ENCODE results near the gene COPG1. TPM values are rescaled to one million over a fixed set of nuclear protein-coding genes. Genes with fewer than 3 reads are reported as not detected.

Gene COPG1
- polyA plus RNA-seq (2013, experiment 1 of 2) = 116 TPM
- polyA plus RNA-seq (2013, experiment 2 of 2) = 110 TPM

GRCh38 chr3:129249284-129250065 lies at the start of gene COPG1:
TSS of gene COPG1 (plus strand) at chr3:129249606. CDS start at chr3:129249710, 104 bp downstream.
- Histone ChIP-seq H3K27me3 (ENCODE audit: control insufficient read depth in 1 of 2, insufficient read depth in 1 of 2, low read length in 2 of 2) (no peaks in the 10 kb centered on the region), H2BK5ac (ENCODE audit: low read depth, low read length, poor library complexity, severe bottlenecking) (peak within 1 kb of the TSS; percentile 79), H3K27ac (ENCODE audit: low read length, poor library complexity, severe bottlenecking) (peak within 1 kb of the TSS; percentile 71), H3K4me3 (ENCODE audit: insufficient read depth in 1 of 2, low read depth in 1 of 2, low read length in 2 of 2) (peak within 1 kb of the TSS; percentile 72 to 98), H3K79me1 (replicated peaks; ENCODE audit: low read length, poor library complexity, severe bottlenecking) (peaks cover 25% of the 10 kb centered on the region), H3K4ac (ENCODE audit: low read depth in 1 of 2, low read length in 2 of 2) (peak within 1 kb of the TSS; percentile 96 to 97), H4K91ac (ENCODE audit: low read length) (peak within 1 kb of the TSS; percentile 98), H3K4me2 (ENCODE audit: low read length, poor library complexity, severe bottlenecking) (peak within 1 kb of the TSS; percentile 80), H3K23ac (ENCODE audit: low read length in 2 of 2) (peak within 1 kb of the TSS; percentile 8 to 73), H3K18ac (ENCODE audit: low read depth in 1 of 2, low read length in 2 of 2) (peak within 1 kb of the TSS; percentile 94 to 99), H2BK15ac (ENCODE audit: low read depth, poor library complexity, severe bottlenecking) (no peak within 1 kb of the TSS), H3K4me1 (ENCODE audit: control insufficient read depth, insufficient read depth, low read depth, low read length) (peaks cover 19% of the 10 kb centered on the region), H2AFZ (ENCODE audit: low read depth, low read length) (peak within 1 kb of the TSS; percentile 48), H3K14ac (ENCODE audit: low read length in 2 of 2) (peak within 1 kb of the TSS in 1 of 2 experiments; percentile 99), H2BK12ac (ENCODE audit: low read length in 2 of 2) (peak within 1 kb of the TSS; percentile 57 to 72), H2BK120ac (ENCODE audit: low read depth, low read length) (peak within 1 kb of the TSS; percentile 80), H3K36me3 (ENCODE audit: control insufficient read depth in 1 of 2, insufficient read depth in 2 of 2, low read depth in 1 of 2, low read length in 2 of 2) (peaks cover 24 to 25% of the 10 kb centered on the region in 2 experiments), H3K9me3 (ENCODE audit: control insufficient read depth, low read length) (no peaks in the 10 kb centered on the region), H3K9ac (ENCODE audit: low read length) (peak within 1 kb of the TSS; percentile 99), H4K8ac (ENCODE audit: low read length) (peak within 1 kb of the TSS; percentile 99), H2AK5ac (ENCODE audit: low read length, severe bottlenecking) (peak within 1 kb of the TSS; percentile 50)
- WGBS = under 1% methylated on average over 45 of the region's 48 CpGs
- DNase-seq = peak; percentile 92

- no peak overlapping the region for H3K4me3 ChIP-seq (ENCODE audit: insufficient read depth in 1 of 2, low read depth in 1 of 2, low read length in 2 of 2)
- H2AFZ ChIP-seq (ENCODE audit: low read depth, low read length) = no peak overlapping the region
- H2BK120ac ChIP-seq (ENCODE audit: low read depth, low read length) = no peak overlapping the region
- no peaks in the 10 kb centered on the region for H3K79me1 ChIP-seq (replicated peaks; ENCODE audit: low read length, poor library complexity, severe bottlenecking)
- H2BK5ac ChIP-seq (ENCODE audit: low read depth, low read length, poor library complexity, severe bottlenecking) = no peak overlapping the region
- no peak overlapping the region for H3K18ac ChIP-seq (ENCODE audit: low read depth in 1 of 2, low read length in 2 of 2)
- no peak overlapping the region for H3K9ac ChIP-seq (ENCODE audit: low read length)
- H3K27me3 ChIP-seq (ENCODE audit: control insufficient read depth in 1 of 2, insufficient read depth in 1 of 2, low read length in 2 of 2) = no peaks in the 10 kb centered on the region
- no peak overlapping the region for H3K14ac ChIP-seq (ENCODE audit: low read length in 2 of 2)
- no peak overlapping the region for H2AK5ac ChIP-seq (ENCODE audit: low read length, severe bottlenecking)
- H3K4me2 ChIP-seq (ENCODE audit: low read length, poor library complexity, severe bottlenecking) = no peak overlapping the region
- no peak overlapping the region for H2BK12ac ChIP-seq (ENCODE audit: low read length in 2 of 2)
- H3K4me1 ChIP-seq (ENCODE audit: control insufficient read depth, insufficient read depth, low read depth, low read length) = no peaks in the 10 kb centered on the region
- no peak overlapping the region for H2BK15ac ChIP-seq (ENCODE audit: low read depth, poor library complexity, severe bottlenecking)
- H3K9me3 ChIP-seq (ENCODE audit: control insufficient read depth, low read length) = no peaks in the 10 kb centered on the region
- DNase-seq = no peak
- no CpG with 5 or more reads among the region's 2 CpGs for WGBS
- H4K8ac ChIP-seq (ENCODE audit: low read length) = no peak overlapping the region
- H3K4ac ChIP-seq (ENCODE audit: low read depth in 1 of 2, low read length in 2 of 2) = no peak overlapping the region
- no peaks in the 10 kb centered on the region for H3K36me3 ChIP-seq (ENCODE audit: control insufficient read depth in 1 of 2, insufficient read depth in 2 of 2, low read depth in 1 of 2, low read length in 2 of 2)
- no peak overlapping the region for H3K23ac ChIP-seq (ENCODE audit: low read length in 2 of 2)
- no peak overlapping the region for H4K91ac ChIP-seq (ENCODE audit: low read length)
- H3K27ac ChIP-seq (ENCODE audit: low read length, poor library complexity, severe bottlenecking) = no peak overlapping the region
Measured at GRCh38 chr3:129204473-129204872, 44.9 kb upstream of the COPG1 start.

GRCh38 chr3:129205109-129205832 lies 44.1 kb upstream of the COPG1 start:
- Histone ChIP-seq H3K36me3 (ENCODE audit: control insufficient read depth in 1 of 2, insufficient read depth in 2 of 2, low read depth in 1 of 2, low read length in 2 of 2) (no peaks in the 10 kb centered on the region), H3K27me3 (ENCODE audit: control insufficient read depth in 1 of 2, insufficient read depth in 1 of 2, low read length in 2 of 2) (no peaks in the 10 kb centered on the region), H3K27ac (ENCODE audit: low read length, poor library complexity, severe bottlenecking) (no peak overlapping the region), H3K4me2 (ENCODE audit: low read length, poor library complexity, severe bottlenecking) (no peak overlapping the region), H3K9ac (ENCODE audit: low read length) (no peak overlapping the region), H2AFZ (ENCODE audit: low read depth, low read length) (no peak overlapping the region), H3K23ac (ENCODE audit: low read length in 2 of 2) (no peak overlapping the region), H3K14ac (ENCODE audit: low read length in 2 of 2) (no peak overlapping the region), H4K8ac (ENCODE audit: low read length) (no peak overlapping the region), H2BK12ac (ENCODE audit: low read length in 2 of 2) (no peak overlapping the region), H3K9me3 (ENCODE audit: control insufficient read depth, low read length) (no peaks in the 10 kb centered on the region), H2BK15ac (ENCODE audit: low read depth, poor library complexity, severe bottlenecking) (no peak overlapping the region), H3K4ac (ENCODE audit: low read depth in 1 of 2, low read length in 2 of 2) (no peak overlapping the region), H2BK120ac (ENCODE audit: low read depth, low read length) (no peak overlapping the region), H2BK5ac (ENCODE audit: low read depth, low read length, poor library complexity, severe bottlenecking) (no peak overlapping the region), H3K4me3 (ENCODE audit: insufficient read depth in 1 of 2, low read depth in 1 of 2, low read length in 2 of 2) (no peak overlapping the region), H4K91ac (ENCODE audit: low read length) (no peak overlapping the region), H2AK5ac (ENCODE audit: low read length, severe bottlenecking) (no peak overlapping the region), H3K4me1 (ENCODE audit: control insufficient read depth, insufficient read depth, low read depth, low read length) (no peaks in the 10 kb centered on the region), H3K18ac (ENCODE audit: low read depth in 1 of 2, low read length in 2 of 2) (no peak overlapping the region), H3K79me1 (replicated peaks; ENCODE audit: low read length, poor library complexity, severe bottlenecking) (no peaks in the 10 kb centered on the region)
- WGBS = 77% methylated on average over 7 of the region's 8 CpGs
- DNase-seq = no peak

GRCh38 chr3:129207479-129207878 lies 41.9 kb upstream of the COPG1 start:
- Histone ChIP-seq H3K14ac (ENCODE audit: low read length in 2 of 2) (no peak overlapping the region), H2BK120ac (ENCODE audit: low read depth, low read length) (no peak overlapping the region), H2AK5ac (ENCODE audit: low read length, severe bottlenecking) (no peak overlapping the region), H2BK12ac (ENCODE audit: low read length in 2 of 2) (no peak overlapping the region), H3K27ac (ENCODE audit: low read length, poor library complexity, severe bottlenecking) (no peak overlapping the region), H2AFZ (ENCODE audit: low read depth, low read length) (no peak overlapping the region), H3K18ac (ENCODE audit: low read depth in 1 of 2, low read length in 2 of 2) (no peak overlapping the region), H3K4me2 (ENCODE audit: low read length, poor library complexity, severe bottlenecking) (no peak overlapping the region), H3K4me1 (ENCODE audit: control insufficient read depth, insufficient read depth, low read depth, low read length) (peaks cover 5% of the 10 kb centered on the region), H3K36me3 (ENCODE audit: control insufficient read depth in 1 of 2, insufficient read depth in 2 of 2, low read depth in 1 of 2, low read length in 2 of 2) (no peaks in the 10 kb centered on the region), H4K8ac (ENCODE audit: low read length) (no peak overlapping the region), H2BK5ac (ENCODE audit: low read depth, low read length, poor library complexity, severe bottlenecking) (no peak overlapping the region), H3K4me3 (ENCODE audit: insufficient read depth in 1 of 2, low read depth in 1 of 2, low read length in 2 of 2) (no peak overlapping the region), H3K9ac (ENCODE audit: low read length) (peak overlapping the region; percentile 18), H3K79me1 (replicated peaks; ENCODE audit: low read length, poor library complexity, severe bottlenecking) (no peaks in the 10 kb centered on the region), H3K27me3 (ENCODE audit: control insufficient read depth in 1 of 2, insufficient read depth in 1 of 2, low read length in 2 of 2) (no peaks in the 10 kb centered on the region), H2BK15ac (ENCODE audit: low read depth, poor library complexity, severe bottlenecking) (no peak overlapping the region), H3K4ac (ENCODE audit: low read depth in 1 of 2, low read length in 2 of 2) (no peak overlapping the region), H4K91ac (ENCODE audit: low read length) (no peak overlapping the region), H3K9me3 (ENCODE audit: control insufficient read depth, low read length) (no peaks in the 10 kb centered on the region), H3K23ac (ENCODE audit: low read length in 2 of 2) (no peak overlapping the region)
- 85% methylated on average over 2 of the region's 4 CpGs for WGBS
- DNase-seq = no peak
